Liver (tissue), 9 donors: ENCODE data around the gene STYXL2. TPM values are rescaled to one million over a fixed set of nuclear protein-coding genes. Genes with fewer than 3 reads are reported as not detected.

Experiments
- DNase-seq: peaks from one replicate; pipeline ENCODE4 v3.0.0-alpha.2; 2017; ENCODE audit warnings: low spot score
- H3K27ac ChIP-seq, 2 donors: one replicate each; pipeline ENCODE4 v1.7.0; 2013; ENCODE audit warnings: inconsistent platforms in 2 of 2, low read length in 2 of 2, control low read depth in 1 of 2, low read depth in 1 of 2, mild to moderate bottlenecking in 1 of 2
- H3K27me3 ChIP-seq, 4 donors: one replicate each; pipeline versions ENCODE4 v1.6.1 to v1.7.0; 2013; ENCODE audit warnings: low read length in 3 of 4, inconsistent platforms in 1 of 4, mild to moderate bottlenecking in 1 of 4, moderate library complexity in 1 of 4; ENCODE audit not compliant: control insufficient read depth in 4 of 4, insufficient read depth in 4 of 4
- H3K36me3 ChIP-seq, 4 donors: one replicate each; pipeline versions ENCODE4 v1.6.1 to v1.7.0; 2013; ENCODE audit warnings: low read length in 3 of 4, mild to moderate bottlenecking in 3 of 4, low read depth in 1 of 4, moderate library complexity in 1 of 4; ENCODE audit not compliant: control insufficient read depth in 4 of 4, insufficient read depth in 3 of 4
- H3K4me1 ChIP-seq, 4 donors: one replicate each; pipeline versions ENCODE4 v1.6.1 to v1.7.0; 2013; ENCODE audit warnings: low read length in 3 of 4, mild to moderate bottlenecking in 3 of 4, moderate library complexity in 1 of 4; ENCODE audit not compliant: control insufficient read depth in 4 of 4, insufficient read depth in 4 of 4
- H3K4me3 ChIP-seq, 3 donors: one replicate each; pipeline versions ENCODE4 v1.6.1 to v1.7.0; 2013; ENCODE audit warnings: low read length in 3 of 3, control low read depth in 1 of 3, low read depth in 1 of 3, mild to moderate bottlenecking in 1 of 3
- H3K9ac ChIP-seq, 2 donors: one replicate each; pipeline ENCODE4 v1.7.0; 2013; ENCODE audit warnings: low read length in 2 of 2, mild to moderate bottlenecking in 2 of 2, moderate library complexity in 2 of 2, control low read depth in 1 of 2, low read depth in 1 of 2
- H3K9me3 ChIP-seq, 4 donors: one replicate each; pipeline versions ENCODE4 v1.6.1 to v1.7.0; 2013; ENCODE audit warnings: low read length in 3 of 4; ENCODE audit not compliant: control insufficient read depth in 4 of 4
- CTCF ChIP-seq: fragments of 150-350 bp; IDR thresholded peaks from 2 replicates; pipeline ENCODE4 v1.5.1; 2017; ENCODE audit warnings: improper control_type of control experiment, low read depth, low read length; ENCODE audit not compliant: missing input control
- EGR1 ChIP-seq, 2 donors: IDR thresholded peaks; 2 replicates each; pipeline ENCODE4 v1.6.1; 2016 to 2018; ENCODE audit warnings: antibody characterized with exemption in 2 of 2, low read depth in 2 of 2
- FOXA1 ChIP-seq: IDR thresholded peaks from 2 replicates; pipeline ENCODE4 v1.6.1; 2016; ENCODE audit warnings: antibody characterized with exemption
- FOXA2 ChIP-seq: IDR thresholded peaks from 2 replicates; pipeline ENCODE4 v1.6.1; 2016; ENCODE audit warnings: antibody characterized with exemption
- GABPA ChIP-seq, 2 donors: IDR thresholded peaks in 1 of 2; conservative IDR thresholded peaks in 1 of 2; 2 replicates each; pipeline ENCODE4 v1.6.1; 2016; ENCODE audit warnings: antibody characterized with exemption in 2 of 2, mild to moderate bottlenecking in 1 of 2, moderate library complexity in 1 of 2
- HNF4A ChIP-seq, 2 donors: conservative IDR thresholded peaks; 2 replicates each; pipeline ENCODE4 v1.6.1; 2016; ENCODE audit warnings: antibody characterized with exemption in 2 of 2, mild to moderate bottlenecking in 2 of 2
- HNF4G ChIP-seq: IDR thresholded peaks from 2 replicates; pipeline ENCODE4 v1.6.1; 2016; ENCODE audit warnings: antibody characterized with exemption
- JUND ChIP-seq, 2 donors: IDR thresholded peaks; 2 replicates each; pipeline ENCODE4 v1.6.1; 2016; ENCODE audit warnings: antibody characterized with exemption in 2 of 2
- MAX ChIP-seq: IDR thresholded peaks from 2 replicates; pipeline ENCODE4 v1.6.1; 2016; ENCODE audit warnings: antibody characterized with exemption
- NR2F2 ChIP-seq: IDR thresholded peaks from 2 replicates; pipeline ENCODE4 v1.6.1; 2016; ENCODE audit warnings: antibody characterized with exemption
- RAD21 ChIP-seq, 2 donors: IDR thresholded peaks; 2 replicates each; pipeline ENCODE4 v1.6.1; 2016; ENCODE audit warnings: antibody characterized with exemption in 2 of 2, mild to moderate bottlenecking in 2 of 2
- REST ChIP-seq: IDR thresholded peaks from 2 replicates; pipeline ENCODE4 v1.6.1; 2016; ENCODE audit warnings: antibody characterized with exemption, mild to moderate bottlenecking
- RXRA ChIP-seq, 2 donors: IDR thresholded peaks; 2 replicates each; pipeline ENCODE4 v1.6.1; 2017 to 2018; ENCODE audit warnings: antibody characterized with exemption in 2 of 2, mild to moderate bottlenecking in 1 of 2
- SP1 ChIP-seq: IDR thresholded peaks from 2 replicates; pipeline ENCODE4 v1.6.1; 2018; ENCODE audit warnings: antibody characterized with exemption, mild to moderate bottlenecking
- TAF1 ChIP-seq: conservative IDR thresholded peaks from 2 replicates; pipeline ENCODE4 v1.6.1; 2016; ENCODE audit warnings: antibody characterized with exemption, mild to moderate bottlenecking
- YY1 ChIP-seq: IDR thresholded peaks from 2 replicates; pipeline ENCODE4 v1.6.1; 2016; ENCODE audit warnings: antibody characterized with exemption, mild to moderate bottlenecking
- WGBS: extraction: QIAGEN DNeasy Blood & Tissue Kit; methylation state at CpG from one replicate; pipeline ENCODE4 v1.1.7; 2013; 5-methylcytosine and 5-hydroxymethylcytosine counted together
- polyA plus RNA-seq, 2 donors: library from polyadenylated mRNA; stranded (reverse) in 1 of 2; unstranded in 1 of 2; fragments of 200-250 nt in 1 of 2; fragments of >200 nt in 1 of 2; fragmentation: Nextera tagmentation in 1 of 2; extraction: Ambion mirVana in 1 of 2; gene quantifications; one replicate each; pipeline versions ENCODE4 v1.2.1 to v1.2.3, GENCODE V29; 2013 to 2015
- total RNA-seq, 2 donors: library from RNA; depleted of rRNA; stranded (reverse); fragments of >200 nt; gene quantifications; one replicate each; pipeline ENCODE4 v1.2.3, GENCODE V29; 2014
- TF ChIP-seq, protein P1 (sequence below): IDR thresholded peaks from 2 replicates; pipeline ENCODE4 v1.6.1; 2016; ENCODE audit warnings: antibody characterized with exemption
- TF ChIP-seq, protein P2 (sequence below): IDR thresholded peaks from 2 replicates; pipeline ENCODE4 v1.6.1; 2016; ENCODE audit warnings: antibody characterized with exemption
- donor health status: healthy.
- donor health status: healthy.
- donor health status: healthy.
- donor health status: healthy.
- donor health status: healthy.

STYXL2 gene
- total and polyA plus RNA-seq, 4 donors: 0.28 TPM; not detected in 3

DNA sequence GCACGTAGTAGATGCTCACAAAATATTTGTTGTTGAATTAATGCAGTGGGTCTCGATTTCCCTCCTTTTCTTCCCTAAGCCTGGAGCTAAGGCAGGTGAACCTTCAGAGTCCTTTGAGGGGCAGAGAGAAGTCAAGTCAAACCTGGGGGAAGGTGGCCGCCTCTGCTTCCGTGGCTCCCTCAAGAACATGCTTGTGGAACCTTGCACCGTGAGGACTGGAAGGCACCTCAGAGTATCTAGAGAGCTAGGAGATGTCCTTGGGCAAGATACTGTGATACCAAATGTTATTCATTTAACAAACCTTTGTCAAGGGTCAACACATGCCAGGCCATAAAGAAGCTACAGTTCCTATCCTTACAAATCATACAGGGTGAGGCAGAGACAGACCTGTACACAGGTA, 42.0 kb upstream of the STYXL2 start:
- DNase-seq: no peak
- no peaks in the 10 kb centered on the region for H3K27me3 ChIP-seq
- no peaks in the 10 kb centered on the region for H3K9me3 ChIP-seq
- no peak overlapping the region for H3K4me3 ChIP-seq
- TF ChIP-seq, protein P1, sequence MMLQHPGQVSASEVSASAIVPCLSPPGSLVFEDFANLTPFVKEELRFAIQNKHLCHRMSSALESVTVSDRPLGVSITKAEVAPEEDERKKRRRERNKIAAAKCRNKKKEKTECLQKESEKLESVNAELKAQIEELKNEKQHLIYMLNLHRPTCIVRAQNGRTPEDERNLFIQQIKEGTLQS: no peak
- TF ChIP-seq MAX (no peak), JUND (IDR thresholded peaks at IDR 0.05) (no peak), RAD21 (IDR thresholded peaks at IDR 0.05) (no peak), REST (no peak), HNF4A (conservative IDR thresholded peaks at IDR 0.05) (no peak), FOXA2 (no peak), EGR1 (IDR thresholded peaks at IDR 0.05; ENCODE audit: low read depth in 2 of 2) (no peak), SP1 (no peak), NR2F2 (no peak), GABPA (IDR thresholded peaks at IDR 0.05 in 1 of 2, conservative IDR thresholded peaks at IDR 0.05 in 1 of 2) (no peak), HNF4G (no peak), FOXA1 (no peak), YY1 (no peak), TAF1 (no peak), RXRA (IDR thresholded peaks at IDR 0.05) (no peak)
- TF ChIP-seq, protein P2, sequence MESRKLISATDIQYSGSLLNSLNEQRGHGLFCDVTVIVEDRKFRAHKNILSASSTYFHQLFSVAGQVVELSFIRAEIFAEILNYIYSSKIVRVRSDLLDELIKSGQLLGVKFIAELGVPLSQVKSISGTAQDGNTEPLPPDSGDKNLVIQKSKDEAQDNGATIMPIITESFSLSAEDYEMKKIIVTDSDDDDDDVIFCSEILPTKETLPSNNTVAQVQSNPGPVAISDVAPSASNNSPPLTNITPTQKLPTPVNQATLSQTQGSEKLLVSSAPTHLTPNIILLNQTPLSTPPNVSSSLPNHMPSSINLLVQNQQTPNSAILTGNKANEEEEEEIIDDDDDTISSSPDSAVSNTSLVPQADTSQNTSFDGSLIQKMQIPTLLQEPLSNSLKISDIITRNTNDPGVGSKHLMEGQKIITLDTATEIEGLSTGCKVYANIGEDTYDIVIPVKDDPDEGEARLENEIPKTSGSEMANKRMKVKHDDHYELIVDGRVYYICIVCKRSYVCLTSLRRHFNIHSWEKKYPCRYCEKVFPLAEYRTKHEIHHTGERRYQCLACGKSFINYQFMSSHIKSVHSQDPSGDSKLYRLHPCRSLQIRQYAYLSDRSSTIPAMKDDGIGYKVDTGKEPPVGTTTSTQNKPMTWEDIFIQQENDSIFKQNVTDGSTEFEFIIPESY: no peak
- no peaks in the 10 kb centered on the region for H3K36me3 ChIP-seq
- no peaks in the 10 kb centered on the region for H3K4me1 ChIP-seq
- no peak overlapping the region for H3K9ac ChIP-seq
- no peak overlapping the region for H3K27ac ChIP-seq
- whole genome bisulfite sequencing: 96% methylated on average over 5 of the region's 5 CpGs

DNA sequence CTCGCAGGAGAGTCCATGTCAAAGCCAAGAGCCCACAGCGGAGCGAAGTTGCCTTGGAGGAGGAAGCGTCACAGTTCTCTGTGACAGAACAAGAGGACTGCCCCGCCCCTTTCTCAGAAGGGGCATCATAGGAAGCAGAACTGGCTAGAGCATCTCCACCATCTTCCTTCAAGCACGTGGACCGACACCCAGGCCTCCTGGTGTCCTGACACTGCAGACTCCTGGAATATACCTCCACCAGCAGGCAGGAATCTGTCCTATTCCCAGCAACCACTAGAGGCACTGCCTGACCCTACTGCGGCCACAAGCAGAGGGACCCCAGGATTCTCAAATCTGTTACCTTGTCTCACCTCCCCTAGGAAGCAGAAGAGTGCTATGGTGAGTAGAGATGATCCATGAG, 41.5 kb upstream of the STYXL2 start:
- no peaks in the 10 kb centered on the region for H3K4me1 ChIP-seq
- H3K27ac ChIP-seq: no peak overlapping the region
- no peaks in the 10 kb centered on the region for H3K36me3 ChIP-seq
- DNase-seq: no peak
- WGBS: 81% methylated on average over 8 of the region's 8 CpGs
- no peak overlapping the region for H3K9ac ChIP-seq
- TF ChIP-seq RAD21 (IDR thresholded peaks at IDR 0.05): peak in 1 of 2 donors; percentile 73
- TF ChIP-seq GABPA (IDR thresholded peaks at IDR 0.05 in 1 of 2, conservative IDR thresholded peaks at IDR 0.05 in 1 of 2): no peak
- peak; percentile 45 for TF ChIP-seq CTCF
- H3K4me3 ChIP-seq: no peak overlapping the region
- no peaks in the 10 kb centered on the region for H3K9me3 ChIP-seq
- no peaks in the 10 kb centered on the region for H3K27me3 ChIP-seq
